ENCODE results near the gene ALPG. TPM values are rescaled to one million over a fixed set of nuclear protein-coding genes. Genes with fewer than 3 reads are reported as not detected.

ALPG gene
- total RNA-seq, 1 experiment from 2014 or later, result 0.10 TPM

- TF ChIP-seq EGR1 (IDR thresholded peaks at IDR 0.05; ENCODE audit: low read depth) (no peak), EZH2 (IDR thresholded peaks at IDR 0.05) (no peak), POLR2A (IDR thresholded peaks at IDR 0.05; ENCODE audit: borderline replicate concordance, extremely low read depth, insufficient read depth, insufficient read length) (no peak), MAX (IDR thresholded peaks at IDR 0.05) (no peak), FOSL1 (IDR thresholded peaks at IDR 0.05; ENCODE audit: low read depth) (no peak)
Measured at GRCh38 chr2:232387451-232388171, 19.0 kb upstream of the ALPG start (continued).

GRCh38 chr2:232388324-232388891, 18.2 kb upstream of the ALPG start:
- no peaks in the 10 kb centered on the region for H3K9me3 ChIP-seq (ENCODE audit: control insufficient read depth in 1 of 2, insufficient read depth in 1 of 2, low read depth in 1 of 2, low read length in 2 of 2)
- TF ChIP-seq POLR2A (IDR thresholded peaks at IDR 0.05; ENCODE audit: borderline replicate concordance, extremely low read depth, insufficient read depth, insufficient read length), result no peak
- TF ChIP-seq ZNF274 (IDR thresholded peaks at IDR 0.05; ENCODE audit: low read depth, low read length), result no peak
- no peak for TF ChIP-seq JUND (IDR thresholded peaks at IDR 0.05)
- no peak for TF ChIP-seq EZH2 (IDR thresholded peaks at IDR 0.05)
- no peak for TF ChIP-seq MAX (IDR thresholded peaks at IDR 0.05)
- TF ChIP-seq SIN3A (IDR thresholded peaks at IDR 0.05; ENCODE audit: low read depth), result no peak
- no peak for TF ChIP-seq ZFX (IDR thresholded peaks at IDR 0.05)
- no peak for TF ChIP-seq CEBPB (IDR thresholded peaks at IDR 0.05; ENCODE audit: low read depth)
- no peak for TF ChIP-seq POLR2AphosphoS5 (IDR thresholded peaks at IDR 0.05; ENCODE audit: low read depth, low read length)
- no peak for TF ChIP-seq EGR1 (IDR thresholded peaks at IDR 0.05; ENCODE audit: low read depth)
- TF ChIP-seq REST (IDR thresholded peaks at IDR 0.05; ENCODE audit: low read depth), result no peak
- no peak for TF ChIP-seq EZH2phosphoT487 (IDR thresholded peaks at IDR 0.05; ENCODE audit: borderline replicate concordance)
- no peak for TF ChIP-seq CTCF (IDR thresholded peaks at IDR 0.05 in 2 of 3, conservative IDR thresholded peaks at IDR 0.05 in 1 of 3; ENCODE audit: borderline replicate concordance in 1 of 3, insufficient read depth in 1 of 3, low read depth in 2 of 3, low read length in 2 of 3)
- no peak for TF ChIP-seq TCF7L2 (IDR thresholded peaks at IDR 0.05; ENCODE audit: borderline replicate concordance, extremely low read depth, insufficient read depth, insufficient read length)
- TF ChIP-seq ATF3 (IDR thresholded peaks at IDR 0.05), result no peak
- TF ChIP-seq YY1 (IDR thresholded peaks at IDR 0.05; ENCODE audit: extremely low read depth, insufficient replicate concordance, low read depth, low read length), result no peak
- H3K4me2 ChIP-seq (ENCODE audit: low read length), result no peak overlapping the region
- no peaks in the 10 kb centered on the region for H3K36me3 ChIP-seq (ENCODE audit: control insufficient read depth in 1 of 2, insufficient read depth in 2 of 2, low read length in 2 of 2)
- H3K27ac ChIP-seq (ENCODE audit: low read depth, low read length), result no peak overlapping the region
- intact Hi-C loops (cut with micrococcal nuclease), result no loop called here
- no TSS peak for BruUV-seq (replicated peaks)
- H3K27me3 ChIP-seq (ENCODE audit: insufficient read depth, low read length), result no peaks in the 10 kb centered on the region
- RAD21 ChIA-PET (ENCODE audit: low non-redundant PET in 1 of 2, low total read pairs in 2 of 2, uncharacterized antibody in 2 of 2, unreplicated experiment in 2 of 2), result no interaction called here
- no peak overlapping the region for H2AFZ ChIP-seq (ENCODE audit: low read depth, low read length, poor library complexity, severe bottlenecking)
- CTCF ChIA-PET, result no interaction called here
- no peak overlapping the region for H3K9ac ChIP-seq (ENCODE audit: low read length)
- ATAC-seq (no peak), DNase-seq (ENCODE audit: low read depth, low spot score) (no peak)
- H3K4me3 ChIP-seq (replicated peaks in 1 of 2; ENCODE audit: low read depth in 1 of 2, low read length in 2 of 2), result no peak overlapping the region
- POLR2A ChIA-PET, result no interaction called here
- H3K79me2 ChIP-seq (ENCODE audit: insufficient read depth, low read length), result no peaks in the 10 kb centered on the region
- peaks cover 13 to 14% of the 10 kb centered on the region in 2 experiments for H3K4me1 ChIP-seq (ENCODE audit: control insufficient read depth in 1 of 2, insufficient read depth in 2 of 2, low read length in 2 of 2)
- no peaks in the 10 kb centered on the region for H3K9me2 ChIP-seq (ENCODE audit: insufficient read depth)
- no peaks in the 10 kb centered on the region for H4K20me1 ChIP-seq (ENCODE audit: insufficient read depth)

Measured in HCT116 (cell line).